ENCODE data around the gene ALDH1A2. TPM values are rescaled to one million over a fixed set of nuclear protein-coding genes. Genes with fewer than 3 reads are reported as not detected.

ALDH1A2 gene
- total and polyA plus RNA-seq, 4 experiments from 2014 or later = 0.15 to 0.83 TPM; not detected in 2

DNA sequence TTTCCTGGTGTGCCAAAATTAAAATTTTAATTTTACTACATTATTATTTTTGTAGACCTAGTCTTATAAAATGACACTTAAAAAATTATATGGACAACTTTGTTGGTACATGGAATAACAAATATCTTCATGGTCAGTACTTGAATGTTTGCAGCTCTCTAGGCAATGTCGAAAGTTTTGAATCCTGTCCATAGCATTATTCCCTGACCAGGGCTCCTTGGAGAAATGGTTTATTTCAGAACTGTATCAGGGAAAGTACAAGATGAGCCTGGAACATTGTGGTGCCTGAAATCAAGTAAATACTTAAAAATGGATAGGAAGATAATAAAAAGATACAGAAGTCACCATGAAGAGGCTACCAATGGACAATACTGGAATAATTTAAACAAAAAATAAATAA is 47.6 kb downstream of the ALDH1A2 start:
- Histone ChIP-seq H3K27ac (ENCODE audit: low read depth, low read length) (no peak overlapping the region), H3K4me3 (ENCODE audit: low read length in 2 of 2) (no peak overlapping the region), H3K27me3 (ENCODE audit: insufficient read depth, low read length) (no peaks in the 10 kb centered on the region), H3K36me3 (ENCODE audit: insufficient read depth, low read length) (no peaks in the 10 kb centered on the region), H3K9me3 (ENCODE audit: control insufficient read depth in 1 of 2, low read length in 2 of 2) (no peaks in the 10 kb centered on the region), H3K4me1 (ENCODE audit: insufficient read depth, low read length) (no peaks in the 10 kb centered on the region)
- H3K4me1 Mint-ChIP-seq = no peaks in the 10 kb centered on the region
- ChIA-PET POLR2A (ENCODE audit: partially characterized antibody) (no interaction called here), CTCF (ENCODE audit: partially characterized antibody) (no interaction called here)
- intact Hi-C loops (cut with micrococcal nuclease) = no loop called here
- no peak for DNase-seq
- H3K9me3 Mint-ChIP-seq = peaks cover 0 to 17% (median 7%) of the 10 kb centered on the region in 8 donors
- H3K27ac Mint-ChIP-seq = no peak overlapping the region
- H3K4me3 Mint-ChIP-seq = no peak overlapping the region
- peaks cover 0 to 7% of the 10 kb centered on the region in 2 donors for H3K36me3 Mint-ChIP-seq
- H3K27me3 Mint-ChIP-seq = peaks cover 7 to 21% of the 10 kb centered on the region in 2 donors

DNA sequence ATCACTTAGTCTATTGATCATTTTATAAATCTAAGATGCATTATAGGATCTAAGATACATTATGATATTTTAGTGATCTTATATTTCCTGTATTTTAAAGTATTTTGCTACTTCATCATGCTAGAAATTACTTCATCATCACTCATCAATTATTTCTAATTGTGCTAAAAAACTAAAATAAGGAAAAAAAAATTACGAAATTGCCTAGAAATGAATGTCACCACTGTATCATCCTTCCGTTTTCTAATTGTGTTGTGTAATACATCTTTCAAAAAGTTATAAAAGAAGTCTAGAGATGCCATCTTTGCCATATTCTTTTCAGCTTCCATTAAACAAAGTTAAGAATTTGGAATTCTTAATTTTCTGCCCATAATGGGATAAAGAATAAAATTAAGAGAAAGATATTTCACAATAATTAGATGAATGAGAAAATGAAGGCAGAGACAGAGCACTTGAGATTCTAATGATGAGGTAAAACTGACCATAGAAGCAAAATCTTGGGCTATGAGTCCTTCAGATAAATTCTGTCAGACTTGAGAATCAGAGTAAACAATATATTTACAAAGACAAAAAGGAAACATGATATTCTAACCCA is 48.8 kb downstream of the ALDH1A2 start:
- POLR2A ChIA-PET (ENCODE audit: partially characterized antibody) = no interaction called here
- peaks cover 6 to 27% of the 10 kb centered on the region in 2 donors for H3K27me3 Mint-ChIP-seq

GRCh38 chr15:58015565-58015964 is 49.9 kb downstream of the ALDH1A2 start:
- intact Hi-C loops (cut with micrococcal nuclease) = no loop called here
- Mint-ChIP-seq H3K9me3 (peaks cover 0 to 9% (median 0%) of the 10 kb centered on the region in 8 donors), H3K27me3 (peaks cover 5 to 26% of the 10 kb centered on the region in 2 donors), H3K27ac (no peak overlapping the region), H3K4me3 (no peak overlapping the region), H3K4me1 (no peaks in the 10 kb centered on the region), H3K36me3 (no peaks in the 10 kb centered on the region)
- POLR2A ChIA-PET (ENCODE audit: partially characterized antibody) = no interaction called here
- no peaks in the 10 kb centered on the region for H3K27me3 ChIP-seq (ENCODE audit: insufficient read depth, low read length)
- no peak for DNase-seq
- H3K4me3 ChIP-seq (ENCODE audit: low read length in 2 of 2) = no peak overlapping the region
- CTCF ChIA-PET (ENCODE audit: partially characterized antibody) = no interaction called here
- no peaks in the 10 kb centered on the region for H3K9me3 ChIP-seq (ENCODE audit: control insufficient read depth in 1 of 2, low read length in 2 of 2)
- H3K27ac ChIP-seq (ENCODE audit: low read depth, low read length) = no peak overlapping the region
- H3K36me3 ChIP-seq (ENCODE audit: insufficient read depth, low read length) = no peaks in the 10 kb centered on the region
- no peaks in the 10 kb centered on the region for H3K4me1 ChIP-seq (ENCODE audit: insufficient read depth, low read length)

More for the DNA sequence above, 48.8 kb downstream of the ALDH1A2 start:
- no peak overlapping the region for H3K27ac ChIP-seq (ENCODE audit: low read depth, low read length)
- Mint-ChIP-seq H3K4me3 (no peak overlapping the region), H3K36me3 (no peaks in the 10 kb centered on the region), H3K27ac (no peak overlapping the region), H3K4me1 (no peaks in the 10 kb centered on the region), H3K9me3 (peaks cover 0 to 9% (median under 1%) of the 10 kb centered on the region in 8 donors)
- DNase-seq = no peak
- no peaks in the 10 kb centered on the region for H3K9me3 ChIP-seq (ENCODE audit: control insufficient read depth in 1 of 2, low read length in 2 of 2)
- H3K4me1 ChIP-seq (ENCODE audit: insufficient read depth, low read length) = no peaks in the 10 kb centered on the region
- no peaks in the 10 kb centered on the region for H3K27me3 ChIP-seq (ENCODE audit: insufficient read depth, low read length)
- H3K36me3 ChIP-seq (ENCODE audit: insufficient read depth, low read length) = no peaks in the 10 kb centered on the region
- CTCF ChIA-PET (ENCODE audit: partially characterized antibody) = no interaction called here
- no peak overlapping the region for H3K4me3 ChIP-seq (ENCODE audit: low read length in 2 of 2)
- intact Hi-C loops (cut with micrococcal nuclease) = no loop called here

DNA sequence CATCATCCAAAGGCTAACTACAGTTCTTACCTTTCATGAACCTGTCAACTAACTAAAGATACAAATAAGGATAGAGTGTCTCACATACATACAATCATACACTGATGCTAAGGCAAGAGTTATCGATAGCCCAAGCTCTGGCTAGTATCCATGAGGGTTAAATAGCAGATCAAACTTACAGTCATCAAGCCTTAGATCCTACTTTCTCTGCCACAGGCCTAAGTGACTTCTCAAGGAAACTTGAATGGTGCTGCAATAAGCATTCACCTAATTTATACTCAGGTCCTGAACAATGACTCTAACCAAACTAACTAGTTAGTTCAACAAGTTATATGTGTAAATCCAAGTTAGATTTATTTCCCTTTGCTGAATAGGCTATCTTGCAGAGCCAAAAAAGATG is 51.0 kb downstream of the ALDH1A2 start:
- ChIA-PET POLR2A (ENCODE audit: partially characterized antibody) (no interaction called here), CTCF (ENCODE audit: partially characterized antibody) (no interaction called here)
- no peak overlapping the region for H3K4me3 Mint-ChIP-seq
- H3K9me3 ChIP-seq (ENCODE audit: control insufficient read depth in 1 of 2, low read length in 2 of 2) = no peaks in the 10 kb centered on the region
- H3K36me3 Mint-ChIP-seq = no peaks in the 10 kb centered on the region
- no peaks in the 10 kb centered on the region for H3K4me1 Mint-ChIP-seq
- no peak overlapping the region for H3K27ac Mint-ChIP-seq
- H3K27me3 ChIP-seq (ENCODE audit: insufficient read depth, low read length) = no peaks in the 10 kb centered on the region
- intact Hi-C loops (cut with micrococcal nuclease) = no loop called here
- H3K4me3 ChIP-seq (ENCODE audit: low read length in 2 of 2) = no peak overlapping the region
- peaks cover 0 to 3% (median 0%) of the 10 kb centered on the region in 8 donors for H3K9me3 Mint-ChIP-seq
- H3K36me3 ChIP-seq (ENCODE audit: insufficient read depth, low read length) = no peaks in the 10 kb centered on the region
- H3K27ac ChIP-seq (ENCODE audit: low read depth, low read length) = no peak overlapping the region
- no peak for DNase-seq
- no peaks in the 10 kb centered on the region for H3K4me1 ChIP-seq (ENCODE audit: insufficient read depth, low read length)
- peaks cover 5 to 26% of the 10 kb centered on the region in 2 donors for H3K27me3 Mint-ChIP-seq

DNA sequence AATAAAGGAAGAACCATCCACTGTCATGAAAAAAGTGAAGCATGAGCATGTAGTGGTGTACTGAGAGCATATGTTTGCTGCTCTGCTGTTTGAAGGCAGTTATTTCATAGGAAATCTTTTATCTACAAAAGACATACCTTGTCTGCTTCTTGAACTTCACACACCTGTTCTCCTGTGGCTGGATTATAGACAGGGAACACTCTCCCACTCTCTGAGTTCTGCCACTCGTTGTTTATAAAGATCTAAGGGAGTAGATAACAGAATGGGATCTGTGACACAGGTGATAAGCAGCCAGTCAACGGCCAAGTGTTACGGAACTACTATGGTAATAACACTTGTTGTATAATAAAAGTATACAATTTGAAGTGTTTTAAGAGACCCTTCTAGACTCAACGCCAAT is 51.5 kb downstream of the ALDH1A2 start:
- Mint-ChIP-seq H3K27ac (no peak overlapping the region), H3K9me3 (peaks cover 0 to 3% (median 0%) of the 10 kb centered on the region in 8 donors)

DNA sequence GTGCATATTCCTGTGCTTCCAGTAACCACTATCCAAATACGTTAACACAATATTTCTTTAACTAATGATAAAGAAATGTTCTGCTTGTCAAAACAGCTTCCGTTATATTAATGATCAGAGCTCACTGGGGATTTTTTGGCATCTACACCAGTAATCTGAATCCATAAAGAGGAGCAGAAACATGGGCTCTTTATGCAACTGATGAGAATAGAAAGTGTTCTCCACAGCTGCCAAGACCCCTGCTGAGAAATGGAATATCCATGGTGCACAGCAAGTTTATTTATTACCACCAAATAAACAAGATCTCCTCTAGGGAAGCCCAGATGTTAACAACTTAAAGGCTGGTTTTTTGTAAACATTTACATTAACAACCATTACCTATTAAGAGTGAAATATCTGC is 54.5 kb downstream of the ALDH1A2 start:
- intact Hi-C loops (cut with micrococcal nuclease) = no loop called here
- Histone ChIP-seq H3K27me3 (ENCODE audit: insufficient read depth, low read length) (no peaks in the 10 kb centered on the region), H3K9me3 (ENCODE audit: control insufficient read depth in 1 of 2, low read length in 2 of 2) (no peaks in the 10 kb centered on the region), H3K4me1 (ENCODE audit: insufficient read depth, low read length) (no peaks in the 10 kb centered on the region), H3K36me3 (ENCODE audit: insufficient read depth, low read length) (no peaks in the 10 kb centered on the region), H3K4me3 (ENCODE audit: low read length in 2 of 2) (no peak overlapping the region), H3K27ac (ENCODE audit: low read depth, low read length) (no peak overlapping the region)
- no peaks in the 10 kb centered on the region for H3K4me1 Mint-ChIP-seq
- H3K27ac Mint-ChIP-seq = no peak overlapping the region
- no peak overlapping the region for H3K4me3 Mint-ChIP-seq
- CTCF ChIA-PET (ENCODE audit: partially characterized antibody) = no interaction called here
- DNase-seq = no peak
- H3K9me3 Mint-ChIP-seq = peaks cover 0 to 6% (median 3%) of the 10 kb centered on the region in 8 donors
- H3K27me3 Mint-ChIP-seq = peaks cover 5 to 26% of the 10 kb centered on the region in 2 donors
- POLR2A ChIA-PET (ENCODE audit: partially characterized antibody) = no interaction called here
- H3K36me3 Mint-ChIP-seq = no peaks in the 10 kb centered on the region

More for the DNA sequence above, 51.5 kb downstream of the ALDH1A2 start:
- POLR2A ChIA-PET (ENCODE audit: partially characterized antibody) = no interaction called here
- Mint-ChIP-seq H3K27me3 (peaks cover 5 to 27% of the 10 kb centered on the region in 2 donors), H3K36me3 (no peaks in the 10 kb centered on the region), H3K4me3 (no peak overlapping the region), H3K4me1 (no peaks in the 10 kb centered on the region)
- H3K4me1 ChIP-seq (ENCODE audit: insufficient read depth, low read length) = no peaks in the 10 kb centered on the region
- CTCF ChIA-PET (ENCODE audit: partially characterized antibody) = no interaction called here
- no peak overlapping the region for H3K27ac ChIP-seq (ENCODE audit: low read depth, low read length)
- no peaks in the 10 kb centered on the region for H3K27me3 ChIP-seq (ENCODE audit: insufficient read depth, low read length)
- no peaks in the 10 kb centered on the region for H3K9me3 ChIP-seq (ENCODE audit: control insufficient read depth in 1 of 2, low read length in 2 of 2)
- H3K4me3 ChIP-seq (ENCODE audit: low read length in 2 of 2) = no peak overlapping the region
- intact Hi-C loops (cut with micrococcal nuclease) = no loop called here
- DNase-seq = no peak
- H3K36me3 ChIP-seq (ENCODE audit: insufficient read depth, low read length) = no peaks in the 10 kb centered on the region

DNA sequence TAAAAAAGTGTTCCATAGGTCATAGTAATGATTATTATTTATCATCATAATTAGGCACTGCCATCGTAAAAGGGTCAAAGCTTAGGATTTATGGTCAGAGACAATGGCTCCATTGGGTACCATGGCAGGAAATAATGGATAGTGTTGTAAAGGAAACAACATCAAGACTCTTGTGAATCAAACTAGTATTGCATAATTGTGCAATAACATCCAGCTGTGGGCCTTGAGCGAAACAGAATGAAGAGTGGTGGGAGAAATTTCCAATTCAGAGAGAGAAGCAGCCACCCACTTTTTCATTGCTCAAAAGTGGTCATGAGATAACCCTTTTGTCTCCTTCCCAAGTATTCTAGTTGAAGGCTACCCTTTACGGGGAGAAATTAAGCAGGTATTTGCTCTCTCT is 61.7 kb downstream of the ALDH1A2 start:
- no peak overlapping the region for H3K4me3 ChIP-seq (ENCODE audit: low read length in 2 of 2)
- POLR2A ChIA-PET (ENCODE audit: partially characterized antibody) = no interaction called here
- H3K9me3 ChIP-seq (ENCODE audit: control insufficient read depth in 1 of 2, low read length in 2 of 2) = no peaks in the 10 kb centered on the region
- no peak overlapping the region for H3K4me3 Mint-ChIP-seq
- no peak overlapping the region for H3K27ac Mint-ChIP-seq
- intact Hi-C loops (cut with micrococcal nuclease) = no loop called here
- H3K36me3 Mint-ChIP-seq = no peaks in the 10 kb centered on the region
- H3K36me3 ChIP-seq (ENCODE audit: insufficient read depth, low read length) = no peaks in the 10 kb centered on the region
- peaks cover 4% of the 10 kb centered on the region for H3K27me3 ChIP-seq (ENCODE audit: insufficient read depth, low read length)
- peaks cover 10 to 13% of the 10 kb centered on the region in 2 donors for H3K27me3 Mint-ChIP-seq
- CTCF ChIA-PET (ENCODE audit: partially characterized antibody) = no interaction called here
- H3K27ac ChIP-seq (ENCODE audit: low read depth, low read length) = no peak overlapping the region
- no peaks in the 10 kb centered on the region for H3K4me1 ChIP-seq (ENCODE audit: insufficient read depth, low read length)
- no peaks in the 10 kb centered on the region for H3K4me1 Mint-ChIP-seq
- H3K9me3 Mint-ChIP-seq = peaks cover 0 to 7% (median 6%) of the 10 kb centered on the region in 8 donors
- no peak for DNase-seq

All from CD4-positive, alpha-beta memory T cell (primary cell).